GDM1 (cell line): Measurements from ENCODE around the gene CENPH.
"Not testable (repeated sequence)": the region's sequence is repeated elsewhere in the genome, so short reads cannot be mapped to it uniquely, and the experiment has no call there.

Experiments
- DNase-seq: peaks from one replicate; lab custom pipeline; 2025; lab: John Stamatoyannopoulos, UW

CENPH gene

GRCh38 chr5:69250593-69250992 is 61.2 kb downstream of the CENPH start:
- DNase-seq = no peak

GRCh38 chr5:69252437-69252836 is 63.1 kb downstream of the CENPH start:
- no peak for DNase-seq

- DNase-seq = not testable (repeated sequence)
These were observed 66.6 kb downstream of the CENPH start for GRCh38 chr5:69255940-69256339.

- no peak for DNase-seq
These were observed 68.2 kb downstream of the CENPH start for GRCh38 chr5:69257577-69257976.
